WTC11 (cell line): ENCODE data around the gene TRPV2. TPM values are rescaled to one million over a fixed set of nuclear protein-coding genes. Genes with fewer than 3 reads are reported as not detected.
A peak's percentile ranks its signal among the peaks of the same experiment; 100 is the strongest.

Experiments used
- ATAC-seq: fragments of 200-7000 bp; cut with Tn5 transposase; 2 replicates; pipeline ENCODE4 v1.10.0; 2021; ENCODE audit warnings: mild to moderate bottlenecking, moderate library complexity
- CTCF ChIA-PET: fragments of 300-600 bp; sonication (Branson Sonifier 250); formaldehyde crosslinking; loops from one replicate; lab custom pipeline; 2021; ENCODE audit warnings: antibody characterized with exemption; lab: Charles Lee
- POLR2A ChIA-PET: fragments of 350-600 bp; sonication (Branson Sonifier 250); formaldehyde crosslinking; loops from one replicate; lab custom pipeline; 2021; ENCODE audit warnings: antibody characterized with exemption; lab: Charles Lee
- DNase-seq: peaks from one replicate; pipeline ENCODE4 v3.0.0; 2021; ENCODE audit warnings: low spot score
- H3K27ac Mint-ChIP-seq: 2 replicates; pipeline ENCODE4 v1.8.0; 2021; ENCODE audit warnings: mixed read lengths
- H3K27me3 Mint-ChIP-seq: 2 replicates; pipeline ENCODE4 v1.8.0; 2021; ENCODE audit warnings: low read depth, mild to moderate bottlenecking, moderate library complexity, mixed read lengths
- H3K36me3 Mint-ChIP-seq: 2 replicates; pipeline ENCODE4 v1.8.0; 2021; ENCODE audit warnings: mixed read lengths
- H3K4me1 Mint-ChIP-seq: 2 replicates; pipeline ENCODE4 v1.8.0; 2022; ENCODE audit warnings: mixed read lengths
- H3K4me3 Mint-ChIP-seq: 2 replicates; pipeline ENCODE4 v1.8.0; 2021; ENCODE audit warnings: mild to moderate bottlenecking, moderate library complexity, mixed read lengths
- H3K9me3 Mint-ChIP-seq: 2 replicates; pipeline ENCODE4 v1.8.0; 2021; ENCODE audit warnings: mixed read lengths
- CDX4 ChIP-seq: fragments of 250-450 bp; sonication (Bioruptor Pico); IDR thresholded peaks from 2 replicates; pipeline ENCODE4 v1.9.0; 2021; ENCODE audit warnings: moderate library complexity, mild to moderate bottlenecking, inconsistent platforms, borderline replicate concordance
- E2F1 ChIP-seq: sonication (generic); formaldehyde crosslinking; IDR thresholded peaks from 2 replicates; pipeline ENCODE4 v1.8.0; 2022; ENCODE audit warnings: mild to moderate bottlenecking, missing genetic modification reagents
- E2F5 ChIP-seq: sonication (generic); formaldehyde crosslinking; IDR thresholded peaks from 2 replicates; pipeline ENCODE4 v1.8.1; 2022; ENCODE audit warnings: mild to moderate bottlenecking, moderate library complexity, missing genetic modification reagents
- ERG ChIP-seq: fragments of 250-450 bp; sonication (Bioruptor Pico); IDR thresholded peaks from 2 replicates; pipeline ENCODE4 v1.8.0; 2021; ENCODE audit warnings: mild to moderate bottlenecking
- ETV6 ChIP-seq: sonication (generic); formaldehyde crosslinking; IDR thresholded peaks from 2 replicates; pipeline ENCODE4 v1.8.1; 2022; ENCODE audit warnings: mild to moderate bottlenecking, missing genetic modification reagents
- FOXP4 ChIP-seq: sonication (generic); formaldehyde crosslinking; IDR thresholded peaks from 2 replicates; pipeline ENCODE4 v1.8.0; 2022; ENCODE audit warnings: mild to moderate bottlenecking, missing genetic modification reagents
- GRHL2 ChIP-seq: fragments of 250-450 bp; sonication (Bioruptor Pico); IDR thresholded peaks from 2 replicates; pipeline ENCODE4 v1.8.0; 2022; ENCODE audit warnings: mild to moderate bottlenecking, moderate library complexity; ENCODE audit not compliant: insufficient replicate concordance, severe bottlenecking
- IRF1 ChIP-seq: sonication (generic); formaldehyde crosslinking; IDR thresholded peaks from 2 replicates; pipeline ENCODE4 v1.8.0; 2023; ENCODE audit warnings: missing genetic modification reagents
- IRF2 ChIP-seq: sonication (generic); formaldehyde crosslinking; IDR thresholded peaks from 2 replicates; pipeline ENCODE4 v1.8.0; 2022; ENCODE audit warnings: low read depth, missing genetic modification reagents, borderline replicate concordance
- MAX ChIP-seq: sonication (generic); formaldehyde crosslinking; IDR thresholded peaks from 2 replicates; pipeline ENCODE4 v1.8.0; 2022; ENCODE audit warnings: mild to moderate bottlenecking, missing genetic modification reagents
- PRRX2 ChIP-seq: fragments of 250-450 bp; sonication (Bioruptor Pico); IDR thresholded peaks from 2 replicates; pipeline ENCODE4 v1.8.0; 2021; ENCODE audit warnings: mild to moderate bottlenecking
- SMAD3 ChIP-seq: sonication (generic); formaldehyde crosslinking; IDR thresholded peaks from 2 replicates; pipeline ENCODE4 v1.8.0; 2022; ENCODE audit warnings: missing genetic modification reagents, mild to moderate bottlenecking, borderline replicate concordance
- USF1 ChIP-seq: sonication (generic); formaldehyde crosslinking; IDR thresholded peaks from 2 replicates; pipeline ENCODE4 v1.8.0; 2022; ENCODE audit warnings: mild to moderate bottlenecking, missing genetic modification reagents
- ZNF232 ChIP-seq: sonication (generic); formaldehyde crosslinking; IDR thresholded peaks from 2 replicates; pipeline ENCODE4 v1.8.0; 2022; ENCODE audit warnings: mild to moderate bottlenecking, missing genetic modification reagents
- ZNF317 ChIP-seq: sonication (generic); formaldehyde crosslinking; IDR thresholded peaks from 2 replicates; pipeline ENCODE4 v1.8.1; 2023; ENCODE audit warnings: low read depth, mild to moderate bottlenecking, moderate library complexity, missing genetic modification reagents, borderline replicate concordance
- ZNF416 ChIP-seq: fragments of 250-450 bp; sonication (Bioruptor Pico); IDR thresholded peaks from 2 replicates; pipeline ENCODE4 v1.9.0; 2021; ENCODE audit warnings: mild to moderate bottlenecking, inconsistent platforms
- ZSCAN18 ChIP-seq: fragments of 250-450 bp; sonication (Bioruptor Pico); IDR thresholded peaks from 2 replicates; pipeline ENCODE4 v2.1.2; 2022; ENCODE audit warnings: mild to moderate bottlenecking, moderate library complexity
- total RNA-seq: library from RNA; stranded (reverse); gene quantifications from 3 replicates; pipeline ENCODE4 v1.2.3, GENCODE V29; 2021

Gene TRPV2
- total RNA-seq, 1 experiment from 2014 or later, result 3.5 TPM

- TF ChIP-seq SMAD3 (CRISPR knock-in tag), result no peak
- TF ChIP-seq FOXP4, result no peak
- no peak for TF ChIP-seq E2F1 (CRISPR knock-in tag)
- TF ChIP-seq PRRX2 (CRISPR knock-in tag), result no peak
- no peak for TF ChIP-seq ZNF317 (CRISPR knock-in tag)
- no peak for TF ChIP-seq ZSCAN18 (CRISPR knock-in tag)
- no peak for TF ChIP-seq IRF1
- TF ChIP-seq E2F5 (CRISPR knock-in tag), result no peak
- peaks cover 43% of the 10 kb centered on the region for H3K4me1 Mint-ChIP-seq
- H3K36me3 Mint-ChIP-seq, result peaks cover 17% of the 10 kb centered on the region
- ChIA-PET POLR2A (interaction anchor here (1.0 to 1.4 kb wide), 2 partner anchors 20 to 21 kb away, joined by 3 read pairs; no protein-coding TSS in a partner anchor), CTCF (interaction anchor here (1.0 to 7.6 kb wide), 6 partner anchors 32 to 96 kb away, joined by 3 to 56 read pairs (median 4); partner anchors contain the start of gene LRRC75A)
- H3K4me3 Mint-ChIP-seq, result no peak overlapping the region
- peak overlapping the region; percentile 78 for H3K27ac Mint-ChIP-seq
- H3K9me3 Mint-ChIP-seq, result no peaks in the 10 kb centered on the region
- H3K27me3 Mint-ChIP-seq, result no peaks in the 10 kb centered on the region; the same call in 1 of the 2 replicates
- ATAC-seq (no peak), DNase-seq (no peak)
These were observed 43.9 kb downstream of the TRPV2 start for GRCh38 chr17:16459271-16459670.

- Mint-ChIP-seq H3K36me3 (peaks cover 17% of the 10 kb centered on the region), H3K4me1 (peaks cover 46% of the 10 kb centered on the region), H3K4me3 (no peak overlapping the region; the same call in 1 of the 2 replicates), H3K9me3 (no peaks in the 10 kb centered on the region), H3K27me3 (no peaks in the 10 kb centered on the region; the same call in 1 of the 2 replicates), H3K27ac (peak overlapping the region; percentile 82)
- POLR2A ChIA-PET, result interaction anchor here (0.6 to 1.4 kb wide), 3 partner anchors 10 to 33 kb away, joined by 3 to 4 read pairs (median 3); no protein-coding TSS in a partner anchor
- no peak for TF ChIP-seq USF1
- TF ChIP-seq GRHL2 (CRISPR knock-in tag), result no peak
- no peak for TF ChIP-seq ERG (CRISPR knock-in tag)
- TF ChIP-seq IRF2, result no peak
- TF ChIP-seq ZNF232 (CRISPR knock-in tag), result no peak
- TF ChIP-seq ZNF416, result no peak
- no peak for TF ChIP-seq CDX4
- no peak for TF ChIP-seq ETV6 (CRISPR knock-in tag)
- peak; percentile 23; the same call in 1 of the 2 replicates for TF ChIP-seq MAX (CRISPR knock-in tag)
- peak; percentile 70 for ATAC-seq
- peak; percentile 62 for DNase-seq
- CTCF ChIA-PET, result interaction anchor here (1.0 to 7.6 kb wide), 8 partner anchors 15 to 96 kb away, joined by 3 to 56 read pairs (median 4); partner anchors contain the start of gene LRRC75A
These were observed 44.6 kb downstream of the TRPV2 start for GRCh38 chr17:16459855-16460550.
